Epithelial cell of proximal tubule (primary cell): ENCODE results near the gene NFE2L1. TPM values are rescaled to one million over a fixed set of nuclear protein-coding genes. Genes with fewer than 3 reads are reported as not detected.

Experiments used
- total RNA-seq: library from RNA; depleted of rRNA; stranded (reverse); fragments of >200 nt; gene quantifications from 2 replicates; pipeline ENCODE4 v1.2.3, GENCODE V29; 2015

NFE2L1 gene
- total RNA-seq, 1 donor from 2014 or later = 69.1 TPM

Other genes starting within 250 kb of the NFE2L1 start
- gene OSBPL7, start 226.6 kb upstream of the NFE2L1 start, total RNA-seq = 6.9 and 8.4 TPM in 2 replicates
- gene MRPL10, start 216.8 kb upstream of the NFE2L1 start, total RNA-seq = 40.6 and 51.3 TPM in 2 replicates
- gene LRRC46, start 216.7 kb upstream of the NFE2L1 start, total RNA-seq = not detected in 2 replicates
- 21.2 and 24.5 TPM in 2 replicates for gene SCRN2, start 207.1 kb upstream of the NFE2L1 start, total RNA-seq
- gene SP6, start 197.2 kb upstream of the NFE2L1 start, total RNA-seq = 1.8 and 2.0 TPM in 2 replicates
- gene SP2, start 152.1 kb upstream of the NFE2L1 start, total RNA-seq = 2.1 and 5.4 TPM in 2 replicates
- 39.5 and 47.6 TPM in 2 replicates for gene PNPO, start 106.8 kb upstream of the NFE2L1 start, total RNA-seq
- gene PRR15L, start 90.5 kb upstream of the NFE2L1 start, total RNA-seq = 3.5 and 3.8 TPM in 2 replicates
- gene CDK5RAP3, start 77.2 kb upstream of the NFE2L1 start, total RNA-seq = 71.0 and 111 TPM in 2 replicates
- gene COPZ2, start 10.6 kb upstream of the NFE2L1 start, total RNA-seq = 2.6 and 8.0 TPM in 2 replicates
- 99.7 and 105 TPM in 2 replicates for gene CBX1, start 53.1 kb downstream of the NFE2L1 start, total RNA-seq
- 11.6 and 18.5 TPM in 2 replicates for gene SNX11, start 59.4 kb downstream of the NFE2L1 start, total RNA-seq